Stimulated activated CD8-positive, alpha-beta memory T cell treated with anti-CD3 and anti-CD28 coated beads, Interleukin-15, amount 100 ng/mL, for 4 hours (primary cell): ENCODE measurements around the gene FOXJ3.

Experiments
- DNase-seq, 2 donors: peaks; one replicate each; pipeline ENCODE4 v3.0.0-alpha.2; 2020; ENCODE audit warnings: low read depth in 2 of 2

The FOXJ3 gene

DNA sequence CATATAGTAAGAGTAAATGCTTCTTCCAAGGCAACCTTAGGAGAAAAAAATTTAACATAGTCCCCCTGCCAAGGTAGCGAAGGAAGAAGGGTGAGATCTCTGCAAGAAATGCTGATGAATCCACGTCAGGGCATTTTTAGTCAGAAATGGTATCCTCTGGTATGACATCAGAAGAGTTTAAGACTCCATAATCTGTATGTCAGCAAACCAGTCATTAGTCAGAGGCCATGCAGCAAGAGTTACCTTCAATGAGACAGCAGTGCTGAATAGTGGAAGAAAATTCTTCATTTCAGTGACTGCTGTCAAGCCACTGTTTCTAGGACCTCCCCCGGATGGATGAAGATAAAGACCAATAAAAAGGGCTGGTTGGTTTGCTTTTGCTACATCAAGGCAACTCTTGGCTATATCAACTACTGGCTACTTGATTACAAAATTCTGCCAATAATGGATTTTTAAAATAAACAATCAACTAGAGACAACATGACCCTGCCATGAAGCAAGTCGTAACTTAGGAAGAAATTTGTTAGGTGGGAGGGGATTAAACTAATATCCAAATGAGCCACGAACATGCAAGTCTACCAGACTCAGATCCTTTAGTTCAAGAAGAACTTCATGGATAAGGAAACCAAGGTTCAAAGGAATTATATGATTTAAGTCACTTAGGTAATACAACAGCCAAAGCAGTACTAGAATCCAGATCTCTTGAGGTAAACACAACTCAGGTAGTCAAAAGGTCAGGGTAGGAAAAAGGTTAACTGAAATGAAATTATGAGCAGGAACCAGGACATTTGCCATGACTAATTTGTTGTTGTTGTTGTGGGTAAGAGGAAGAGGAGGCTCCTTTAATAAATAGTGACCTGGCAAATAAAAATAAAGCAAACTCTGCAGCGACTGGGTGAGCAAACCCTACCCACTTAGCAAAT is 144.8 kb downstream of the FOXJ3 start:
- DNase-seq: no peak

DNA sequence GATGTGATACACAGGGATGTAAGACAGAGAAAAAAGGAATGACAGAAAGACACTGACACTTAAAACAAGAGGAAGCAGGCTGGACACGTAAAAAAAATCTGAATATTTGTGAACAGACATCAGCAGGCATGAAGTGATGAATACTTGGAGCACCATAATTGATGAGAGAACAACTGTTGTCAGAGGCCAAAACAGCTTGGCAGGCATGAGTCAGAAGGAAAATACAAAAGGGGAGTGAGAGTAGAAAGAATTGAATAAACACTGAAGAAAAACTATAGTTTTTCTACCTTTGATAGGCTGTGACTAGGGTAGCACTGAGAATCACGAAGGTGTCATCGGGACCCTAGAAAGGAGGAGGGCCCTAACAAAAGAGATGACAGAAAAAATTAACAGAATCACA is 148.9 kb downstream of the FOXJ3 start:
- no peak for DNase-seq

DNA sequence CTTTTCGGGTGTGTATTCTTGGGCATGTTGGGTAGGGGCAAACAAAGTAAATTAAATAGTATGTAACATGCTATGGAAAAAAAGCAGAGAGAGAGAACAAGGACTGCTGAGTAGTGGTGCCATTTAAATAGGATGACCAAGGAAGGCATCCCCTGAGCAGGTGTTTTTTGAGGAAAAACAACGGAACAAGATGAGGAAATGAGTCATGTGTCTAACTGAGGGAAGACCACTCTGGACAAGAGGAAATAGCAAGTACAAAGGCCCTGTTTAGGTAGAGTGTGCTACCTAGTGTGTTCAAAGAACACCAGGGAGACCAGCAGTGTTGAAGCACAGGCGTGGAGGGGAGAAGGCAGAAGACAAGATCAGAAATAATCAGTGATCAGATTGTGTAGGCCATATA is 150.4 kb downstream of the FOXJ3 start:
- no peak for DNase-seq

DNA sequence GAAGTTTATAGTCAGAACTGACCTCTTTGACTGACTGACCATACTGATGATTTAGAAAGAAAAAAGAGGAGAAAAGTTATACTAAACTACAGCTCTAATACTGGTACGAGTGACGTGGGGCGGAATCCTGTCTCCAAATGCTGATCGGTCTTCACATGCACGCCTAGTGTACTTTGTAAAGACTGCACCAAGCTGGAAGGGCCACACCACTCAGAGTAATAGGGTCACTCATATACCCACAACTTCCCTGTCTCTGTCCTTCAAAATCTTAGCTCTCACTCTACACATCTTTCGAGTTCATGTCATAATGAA is 151.1 kb downstream of the FOXJ3 start:
- DNase-seq: no peak

DNA sequence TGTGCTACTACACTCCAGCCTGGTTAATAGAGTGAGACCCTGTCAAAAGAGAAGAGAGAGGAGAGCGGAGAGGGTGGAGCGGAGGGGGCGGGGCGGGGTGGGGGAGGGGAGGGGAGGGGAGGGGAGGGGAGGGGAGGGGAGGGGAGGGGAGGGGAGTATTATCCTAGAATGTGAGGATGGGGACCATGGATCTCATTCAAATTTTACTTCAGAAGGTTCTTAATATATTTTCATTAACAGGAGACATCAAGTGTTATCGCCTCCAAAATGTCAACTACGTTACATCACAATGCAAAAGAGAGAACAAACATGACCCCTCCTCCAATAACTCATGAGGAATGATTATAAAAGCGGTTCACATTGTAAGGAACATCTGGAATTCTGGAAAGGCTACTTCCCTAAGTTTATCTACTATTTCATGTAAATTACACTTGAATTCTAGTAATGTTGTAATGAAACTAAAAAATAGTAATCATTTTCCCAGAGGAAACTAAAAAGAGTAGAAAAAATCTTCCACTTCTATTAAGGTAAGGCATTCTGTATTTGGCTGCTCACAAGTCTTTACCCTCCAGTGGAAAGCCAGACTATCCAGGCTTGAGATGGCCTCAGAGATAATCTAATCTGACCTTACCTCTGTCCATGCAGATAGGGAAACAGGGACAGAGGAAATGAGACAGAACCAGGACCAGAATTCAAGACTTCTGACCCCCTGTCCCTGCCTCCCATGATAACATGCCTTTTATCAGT is 151.7 kb downstream of the FOXJ3 start:
- no peak for DNase-seq

DNA sequence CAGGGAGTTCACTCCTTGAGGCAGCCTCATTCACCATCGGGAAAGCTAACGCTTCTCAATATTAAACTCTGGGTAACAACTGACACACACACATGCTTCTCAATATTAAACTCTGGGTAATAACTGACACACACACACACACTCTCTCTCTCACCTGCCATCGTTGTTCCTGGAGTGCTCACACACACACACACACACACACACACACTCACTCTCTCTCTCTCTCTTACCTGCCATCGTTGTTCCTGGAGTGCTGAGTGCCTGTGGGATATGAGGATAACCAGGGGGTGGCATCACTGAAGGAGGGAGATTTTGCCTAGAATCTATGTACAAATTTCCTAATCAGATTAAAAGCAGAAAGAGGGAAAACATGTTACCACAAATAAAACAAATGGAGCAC is 153.3 kb downstream of the FOXJ3 start:
- DNase-seq: no peak

DNA sequence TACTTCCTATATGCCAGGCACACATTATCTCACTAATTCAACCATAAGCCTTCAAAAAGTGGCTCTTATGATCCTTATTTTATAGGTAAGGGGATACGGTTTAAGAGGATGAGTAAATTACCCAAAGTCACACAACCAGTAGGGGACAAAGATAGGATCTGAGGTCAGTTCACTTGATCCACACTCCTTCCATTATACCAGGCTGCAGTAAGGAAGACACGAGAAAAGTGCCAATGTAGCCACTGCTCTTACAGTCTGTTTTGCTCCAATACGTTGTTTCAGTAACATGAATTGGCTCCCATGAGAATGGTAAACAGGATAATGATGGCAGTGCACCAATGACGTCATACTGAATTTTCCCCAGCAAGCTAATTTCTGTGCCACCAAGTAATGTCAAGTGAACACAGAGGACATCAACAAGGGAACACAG is 155.1 kb downstream of the FOXJ3 start:
- no peak for DNase-seq

DNA sequence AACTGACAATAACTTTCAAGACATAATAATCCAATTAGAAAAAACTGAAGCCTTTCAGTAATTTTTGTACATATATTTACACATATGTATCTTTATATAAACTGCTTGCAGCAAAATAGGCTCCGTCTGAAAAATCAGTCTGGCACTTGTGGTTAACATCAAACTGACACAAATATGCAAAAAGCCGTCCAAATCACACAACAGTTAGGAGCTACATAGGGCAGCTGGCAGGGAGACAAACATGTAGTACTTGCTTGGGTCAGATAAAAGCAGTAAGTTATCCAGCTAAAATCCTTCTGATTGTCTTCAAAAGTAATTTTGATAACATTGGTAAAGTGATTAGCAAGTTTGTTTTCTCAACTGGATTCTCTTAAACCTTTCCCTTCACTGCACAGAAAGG is 155.8 kb downstream of the FOXJ3 start:
- no peak for DNase-seq

DNA sequence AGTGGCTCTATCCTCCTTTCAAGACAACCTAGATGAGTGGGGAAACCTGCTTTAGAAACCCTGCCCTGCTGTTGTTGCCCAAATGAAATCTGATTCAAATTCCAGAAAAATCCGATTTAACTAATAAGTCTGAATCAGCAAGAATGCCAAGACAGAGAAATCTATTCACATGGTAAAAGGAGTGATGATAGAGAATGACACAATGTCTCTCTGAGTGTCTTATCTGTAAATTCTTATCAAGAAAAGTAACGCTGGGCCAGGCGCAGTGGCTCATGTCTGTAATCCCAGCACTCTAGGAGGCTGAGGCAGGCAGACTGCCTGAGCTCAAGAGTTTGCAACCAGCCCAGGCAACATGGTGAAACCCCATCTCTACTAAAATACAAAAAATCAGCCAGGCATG is 156.8 kb downstream of the FOXJ3 start:
- DNase-seq: no peak

DNA sequence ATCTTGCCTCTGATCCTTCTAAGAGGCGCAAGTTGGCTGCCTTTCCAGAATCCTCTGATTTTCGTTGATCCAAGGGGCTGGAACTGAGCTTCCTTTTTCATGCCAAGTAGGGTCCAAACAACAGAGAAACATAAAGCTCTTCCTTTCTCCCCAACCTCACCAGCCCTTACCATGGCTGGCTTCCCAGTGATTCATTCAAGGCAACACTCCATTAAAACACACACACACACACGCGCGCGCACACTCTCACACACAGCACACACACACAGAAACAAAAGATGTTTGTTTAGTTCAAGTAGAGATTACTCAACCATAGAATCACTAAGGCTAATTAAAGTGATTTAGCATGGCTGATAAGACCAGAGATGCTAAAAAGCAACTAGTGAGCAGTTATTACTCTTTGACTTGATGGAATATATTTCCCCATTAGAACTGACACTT is 157.5 kb downstream of the FOXJ3 start:
- no peak for DNase-seq

DNA sequence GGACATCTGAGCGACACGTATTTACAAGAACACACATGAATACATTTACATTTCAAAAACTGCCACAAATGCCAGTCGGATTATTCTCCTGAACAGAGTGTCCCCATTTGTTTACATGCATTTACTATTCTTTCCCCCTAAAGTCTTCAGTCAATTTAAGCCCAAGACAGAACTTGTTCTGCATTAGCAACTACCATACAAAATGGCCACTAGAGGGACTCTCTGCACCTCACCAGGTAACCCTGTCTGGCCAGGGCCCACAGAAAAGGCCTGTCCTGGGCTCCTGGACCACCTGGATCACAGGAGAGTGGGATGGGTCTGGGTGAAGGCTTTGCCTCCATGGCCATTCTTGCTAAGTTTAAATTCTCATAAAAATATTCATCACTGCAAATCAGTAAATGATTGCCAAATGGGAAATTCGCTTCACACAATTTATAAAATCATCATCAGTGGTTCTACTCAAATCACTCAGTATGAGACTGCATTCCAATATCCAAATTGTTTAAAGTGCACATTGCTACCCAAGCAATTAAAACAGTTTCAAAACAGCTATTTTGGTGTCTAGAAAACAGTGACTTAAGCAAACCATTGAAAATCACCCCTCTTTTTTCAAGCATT is 158.0 kb downstream of the FOXJ3 start:
- no peak for DNase-seq

DNA sequence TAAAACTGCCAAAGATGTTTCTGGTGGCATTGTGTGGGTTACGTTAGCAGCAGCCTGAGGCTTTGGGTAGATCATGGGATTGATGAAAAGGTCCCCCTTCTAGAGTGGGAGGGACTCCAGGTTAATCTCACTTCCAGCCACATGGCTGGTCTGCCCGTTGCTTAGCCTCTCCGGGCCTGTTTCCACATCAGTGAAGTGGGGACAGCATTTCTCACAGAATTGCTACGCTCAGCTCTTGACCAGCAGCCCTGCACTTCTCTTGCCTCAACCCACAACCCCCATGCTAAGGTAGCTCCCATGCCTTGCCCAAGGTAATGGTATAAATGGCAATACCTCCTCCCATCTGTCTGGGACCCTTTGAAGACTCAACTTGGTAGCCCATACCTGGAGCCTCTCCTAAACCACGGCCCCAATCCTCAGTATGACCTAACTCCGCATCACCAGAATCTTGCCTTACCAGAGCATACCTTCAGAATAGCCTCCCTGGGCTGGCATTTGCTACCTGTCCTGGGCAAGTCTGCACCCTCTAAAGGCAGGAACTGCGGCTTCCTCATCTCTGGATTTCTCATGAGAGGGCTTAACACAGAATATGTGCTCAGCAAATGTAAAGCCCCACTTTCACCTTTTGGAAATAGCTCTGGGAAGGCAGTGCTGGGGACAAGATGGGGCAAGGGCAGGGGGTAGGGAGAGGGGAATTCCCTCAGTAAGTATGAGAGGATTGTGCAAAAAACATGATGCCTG is 159.6 kb downstream of the FOXJ3 start:
- DNase-seq: no peak

DNA sequence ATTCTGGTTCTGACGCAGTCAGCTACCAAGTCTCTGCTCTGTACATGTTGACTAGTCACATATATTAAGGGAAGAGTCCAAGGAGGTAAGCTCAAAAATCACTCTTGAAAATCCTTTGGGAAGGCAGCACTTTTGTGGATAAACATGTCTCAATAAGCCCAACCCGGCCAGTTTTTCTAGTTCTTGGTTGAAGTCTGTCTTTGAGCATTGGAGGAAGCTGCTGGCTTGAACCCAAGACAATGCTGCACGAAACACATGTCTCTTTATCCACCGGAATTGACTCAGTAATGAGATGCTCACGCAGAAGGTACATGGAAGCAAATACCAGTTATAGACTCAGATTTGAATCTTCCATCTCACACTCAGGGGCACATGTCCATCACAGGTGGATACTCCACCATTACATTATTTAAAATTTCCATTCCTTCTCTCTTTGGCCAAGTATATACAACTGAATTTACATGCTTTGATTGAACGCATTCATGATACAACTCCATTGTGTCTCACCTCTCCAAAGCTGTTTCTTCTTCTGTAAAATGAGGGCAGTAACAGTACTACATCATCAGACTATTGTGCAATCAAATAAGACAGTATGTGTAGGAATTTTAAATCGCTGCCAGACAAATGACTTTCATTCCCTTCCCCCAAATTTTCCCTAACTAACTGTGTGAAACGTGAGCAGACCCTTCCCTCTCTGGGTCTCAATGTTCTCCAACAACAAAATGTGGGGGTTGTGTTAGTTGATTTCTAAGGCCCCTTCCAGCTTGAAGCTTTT is 160.9 kb downstream of the FOXJ3 start:
- DNase-seq: no peak

DNA sequence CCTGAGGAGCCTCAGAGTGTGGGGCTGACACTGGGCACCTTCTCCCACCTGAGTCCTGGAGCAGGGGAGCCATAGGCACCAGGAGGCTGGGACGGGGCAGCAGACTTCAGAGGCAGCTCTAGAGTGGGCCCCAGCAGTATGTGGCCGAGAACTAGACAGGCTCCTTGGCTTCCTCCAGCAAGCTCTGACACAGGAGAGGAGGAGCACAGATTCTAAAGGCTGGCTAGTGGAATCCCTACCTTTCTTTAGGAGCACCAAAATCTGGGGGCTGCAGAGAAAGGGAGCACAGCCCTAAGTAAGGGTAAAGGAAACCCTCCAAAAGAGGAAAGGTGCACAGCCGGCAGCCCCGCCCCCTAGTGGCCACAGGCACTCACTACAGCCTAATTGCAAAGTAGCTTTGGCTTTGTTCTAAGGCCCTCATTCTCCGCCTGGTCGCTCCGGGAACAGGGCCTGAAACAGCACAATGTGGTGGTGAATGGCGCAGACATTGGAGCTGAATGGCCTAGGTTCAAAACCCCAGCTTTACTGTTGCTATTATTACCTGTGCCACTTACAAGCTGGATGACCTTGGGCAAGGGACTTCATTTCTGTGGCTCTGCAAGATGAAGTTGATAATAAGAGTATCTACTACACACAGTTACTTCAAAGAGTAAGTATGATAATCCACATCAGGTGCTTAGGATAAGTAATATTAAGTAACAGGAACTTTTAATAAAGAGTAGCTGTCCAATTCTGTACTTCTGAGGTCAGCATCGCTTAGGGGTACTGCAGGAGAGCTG is 161.7 kb downstream of the FOXJ3 start:
- peak; percentile 32 to 42 for DNase-seq

DNA sequence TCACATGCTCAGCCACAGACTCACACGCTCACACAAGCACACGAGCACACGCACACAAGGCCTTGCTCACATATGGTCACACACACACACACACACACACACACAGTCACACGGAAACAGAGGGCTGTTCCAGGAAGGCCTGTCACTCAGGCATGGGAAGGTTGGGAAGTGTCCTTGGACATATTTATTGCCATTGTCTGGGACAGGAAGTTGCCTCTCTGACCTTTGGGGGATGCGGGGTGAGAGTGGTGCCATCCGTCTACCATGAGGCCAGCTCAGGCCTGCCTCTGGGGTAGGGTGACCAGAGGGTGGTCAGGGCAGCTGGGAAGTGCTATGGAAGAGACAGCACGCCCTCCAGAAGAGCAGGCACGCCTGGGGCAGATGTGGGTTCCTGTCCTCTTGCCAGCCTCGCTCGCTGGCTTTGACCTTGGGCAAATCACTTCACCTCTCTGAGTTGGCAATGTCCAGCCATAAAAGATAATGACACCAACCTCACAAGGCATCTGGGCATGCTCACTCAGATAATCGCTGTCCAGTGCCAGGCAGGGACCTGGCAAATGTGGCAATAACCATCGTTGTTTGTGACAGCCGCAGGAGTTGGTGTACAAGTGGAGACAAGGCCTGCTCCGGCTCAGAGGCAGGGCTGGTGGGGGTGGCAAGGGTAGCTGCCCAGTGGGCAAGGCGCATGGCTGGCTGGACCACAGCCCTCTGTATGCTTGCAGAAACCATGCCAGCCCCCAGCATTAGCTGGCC is 162.5 kb downstream of the FOXJ3 start:
- DNase-seq: no peak

DNA sequence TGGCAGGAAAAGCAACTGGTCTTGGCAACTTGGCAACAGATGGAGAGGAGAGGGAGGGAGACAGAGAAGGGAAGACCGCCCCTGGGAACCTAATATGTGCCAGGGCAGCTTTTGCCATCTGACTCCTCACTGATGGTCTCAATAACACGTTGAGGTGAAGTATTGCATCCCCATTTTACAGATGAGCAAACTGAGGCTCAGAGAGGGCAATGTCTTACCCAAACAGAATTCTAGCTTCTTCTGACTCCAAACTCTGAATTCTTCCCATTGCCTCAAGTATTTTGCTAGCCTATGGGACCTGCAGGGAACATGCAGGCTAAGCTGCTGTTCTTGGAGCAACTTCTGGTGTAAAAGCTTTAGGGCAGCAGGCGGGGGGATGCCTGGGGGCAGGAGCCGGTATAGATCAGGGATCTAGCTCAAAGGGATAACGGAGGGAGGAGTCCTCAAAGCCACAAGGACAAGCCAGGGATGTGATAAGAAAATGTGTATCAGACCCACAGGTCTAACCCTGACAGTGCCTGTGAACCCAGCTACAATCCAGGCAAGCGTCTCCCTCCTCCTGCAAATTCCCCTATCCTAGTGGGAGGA is 163.3 kb downstream of the FOXJ3 start:
- no peak for DNase-seq

DNA sequence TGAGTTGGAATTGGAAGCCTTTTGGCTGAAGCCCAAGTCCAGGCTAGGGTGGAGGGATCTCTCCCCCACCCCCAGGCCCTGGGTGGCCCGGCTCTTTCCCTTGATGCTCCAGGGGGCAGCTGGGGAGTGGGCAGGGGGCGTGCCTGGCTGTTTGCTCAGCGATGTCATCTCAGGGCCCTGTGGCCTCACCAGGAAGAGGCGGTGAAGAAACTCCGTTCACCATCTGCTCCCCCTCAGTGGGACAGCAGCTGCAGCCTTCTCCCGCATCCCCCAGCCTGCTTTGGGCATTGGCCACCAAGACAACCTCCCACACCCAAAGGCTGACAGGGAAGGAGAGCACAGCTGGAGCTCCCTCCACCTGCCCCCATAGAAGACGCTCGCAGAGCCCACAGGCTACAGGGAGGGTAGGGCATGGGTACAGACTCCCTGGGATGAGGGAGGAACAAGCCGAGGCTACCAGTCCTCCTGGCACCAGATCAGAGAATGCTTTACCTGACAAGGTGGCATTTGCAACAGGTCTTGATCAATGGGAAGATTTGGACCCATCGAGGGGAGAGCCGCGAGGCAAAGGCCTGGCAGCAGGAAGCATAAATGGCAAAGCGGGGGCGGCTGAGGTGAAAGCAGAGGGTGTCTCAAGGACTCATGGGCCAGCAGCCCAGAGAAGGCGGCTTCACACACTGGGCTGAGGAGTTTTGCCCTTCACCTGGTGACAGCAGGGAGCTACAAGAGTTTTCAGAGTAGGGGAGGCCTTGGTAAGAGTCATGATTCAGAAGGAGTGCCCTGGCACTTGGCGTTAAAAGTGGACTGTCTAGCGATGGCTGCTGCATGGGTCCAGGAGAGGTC is 164.0 kb downstream of the FOXJ3 start:
- DNase-seq: no peak

DNA sequence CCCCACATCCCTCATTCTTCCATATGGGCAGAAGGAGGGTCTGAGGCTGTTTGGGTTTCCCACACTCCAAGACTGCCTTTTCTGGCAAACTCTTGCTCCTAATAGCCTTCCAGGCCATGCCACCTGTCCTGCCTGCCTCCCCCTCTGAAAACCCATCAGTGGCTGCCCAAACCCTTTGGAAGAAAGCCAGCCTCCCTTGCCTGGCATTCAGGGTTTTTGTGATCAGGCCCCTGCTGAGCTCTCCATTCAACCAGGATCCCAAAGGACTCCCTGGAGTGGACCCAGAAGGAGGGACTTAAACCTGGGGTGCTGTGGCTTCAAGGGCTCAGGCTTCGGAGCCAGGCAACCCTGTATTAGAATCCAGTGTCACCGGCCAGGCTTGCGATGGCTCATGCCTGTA is 166.3 kb downstream of the FOXJ3 start:
- DNase-seq: no peak

DNA sequence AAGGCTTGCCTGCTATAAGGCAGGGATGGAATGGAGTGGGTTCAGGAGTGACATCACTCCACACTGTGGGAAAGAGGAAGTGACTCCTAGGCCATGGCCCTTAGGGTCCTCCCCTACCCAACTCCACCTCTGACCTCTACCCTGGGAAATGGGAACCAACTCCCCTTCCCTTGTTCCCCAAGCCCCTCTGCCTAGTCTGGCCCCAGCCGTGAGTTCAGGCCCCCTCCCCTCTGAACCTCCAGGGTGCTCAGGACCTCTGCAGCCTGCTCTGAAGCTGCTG is 166.7 kb downstream of the FOXJ3 start:
- no peak for DNase-seq
